H9 (cell line): ENCODE data around the gene TANGO6. TPM values are rescaled to one million over a fixed set of nuclear protein-coding genes. Genes with fewer than 3 reads are reported as not detected.

Source experiments
- DNase-seq: peaks from one replicate; pipeline ENCODE4 v3.0.0-alpha.2; 2017
- H2AFZ ChIP-seq: one replicate; pipeline ENCODE4 v1.6.1; 2013; ENCODE audit warnings: mild to moderate bottlenecking, low read length, control low read depth, moderate library complexity
- H2AK5ac ChIP-seq: 2 replicates; pipeline ENCODE4 v1.6.1; 2013; ENCODE audit warnings: low read length, control low read depth, mixed read lengths; ENCODE audit not compliant: insufficient read length
- H2BK120ac ChIP-seq: one replicate; pipeline ENCODE4 v1.6.1; 2013; ENCODE audit warnings: low read depth, mild to moderate bottlenecking, low read length, control low read depth, inconsistent platforms; ENCODE audit not compliant: poor library complexity, severe bottlenecking
- H2BK12ac ChIP-seq: 2 replicates; pipeline ENCODE4 v1.6.1; 2013; ENCODE audit warnings: low read length, control low read depth, mixed read lengths, low read depth; ENCODE audit not compliant: insufficient read length
- H2BK15ac ChIP-seq: 2 replicates; pipeline ENCODE4 v1.6.1; 2013; ENCODE audit warnings: low read depth, low read length, control low read depth
- H2BK20ac ChIP-seq: one replicate; pipeline ENCODE4 v1.6.1; 2013; ENCODE audit warnings: low read depth, mild to moderate bottlenecking, low read length, control low read depth, inconsistent platforms; ENCODE audit not compliant: poor library complexity, severe bottlenecking
- H2BK5ac ChIP-seq: 2 replicates; pipeline ENCODE4 v1.6.1; 2013; ENCODE audit warnings: low read length, control low read depth, mixed read lengths; ENCODE audit not compliant: insufficient read length
- H3K14ac ChIP-seq: 2 replicates; pipeline ENCODE4 v1.6.1; 2013; ENCODE audit warnings: low read length, control low read depth; ENCODE audit not compliant: insufficient read depth
- H3K18ac ChIP-seq: 2 replicates; pipeline ENCODE4 v1.6.1; 2013; ENCODE audit warnings: low read depth, mild to moderate bottlenecking, mixed read lengths, low read length, control low read depth; ENCODE audit not compliant: insufficient read length
- H3K23ac ChIP-seq: 2 replicates; pipeline ENCODE4 v1.6.1; 2013; ENCODE audit warnings: low read length, control low read depth, mixed read lengths, low read depth; ENCODE audit not compliant: insufficient read length
- H3K23me2 ChIP-seq: 2 replicates; pipeline ENCODE4 v1.6.1; 2013; ENCODE audit warnings: low read depth, mild to moderate bottlenecking, mixed read lengths, low read length, control low read depth; ENCODE audit not compliant: insufficient read length, poor library complexity, severe bottlenecking
- H3K27ac ChIP-seq: 2 replicates; pipeline ENCODE4 v1.5.1; 2013; ENCODE audit warnings: low read length, control low read depth, mixed read lengths, low read depth; ENCODE audit not compliant: insufficient read length
- H3K27me3 ChIP-seq: 2 replicates; pipeline ENCODE4 v1.6.1; 2013; ENCODE audit warnings: low read length, control low read depth, inconsistent platforms; ENCODE audit not compliant: insufficient read depth
- H3K4ac ChIP-seq: 2 replicates; pipeline ENCODE4 v1.6.1; 2013; ENCODE audit warnings: low read depth, mild to moderate bottlenecking, control low read depth, inconsistent platforms, low read length, moderate library complexity
- H3K4me1 ChIP-seq: 2 replicates; pipeline ENCODE4 v1.6.1; 2013; ENCODE audit warnings: low read length, control low read depth, inconsistent platforms; ENCODE audit not compliant: insufficient read depth
- H3K4me2 ChIP-seq: 2 replicates; pipeline ENCODE4 v1.6.1; 2013; ENCODE audit warnings: low read length, control low read depth, mixed read lengths; ENCODE audit not compliant: insufficient read length, insufficient read depth
- H3K56ac ChIP-seq: 2 replicates; pipeline ENCODE4 v1.6.1; 2013; ENCODE audit warnings: low read depth, mild to moderate bottlenecking, mixed read lengths, low read length, control low read depth; ENCODE audit not compliant: insufficient read length
- H3K79me1 ChIP-seq: 2 replicates; pipeline ENCODE4 v1.6.1; 2013; ENCODE audit warnings: low read depth, mild to moderate bottlenecking, moderate library complexity, low read length, control low read depth, inconsistent platforms; ENCODE audit not compliant: insufficient read depth, poor library complexity, severe bottlenecking
- H3K79me2 ChIP-seq: 2 replicates; pipeline ENCODE4 v1.6.1; 2013; ENCODE audit warnings: low read length, control low read depth, inconsistent platforms; ENCODE audit not compliant: insufficient read depth
- H3K9ac ChIP-seq: 2 replicates; pipeline ENCODE4 v1.6.1; 2013; ENCODE audit warnings: low read length, control low read depth, mixed read lengths; ENCODE audit not compliant: insufficient read length; ENCODE audit errors: extremely low read depth
- H3K9me3 ChIP-seq: one replicate; pipeline ENCODE4 v1.6.1; 2013; ENCODE audit warnings: low read depth, low read length, inconsistent platforms; ENCODE audit not compliant: control insufficient read depth
- H3T11ph ChIP-seq: one replicate; pipeline ENCODE4 v1.6.1; 2013; ENCODE audit warnings: mild to moderate bottlenecking, low read length, control low read depth, inconsistent platforms
- H4K20me1 ChIP-seq: one replicate; pipeline ENCODE4 v1.6.1; 2013; ENCODE audit not compliant: control insufficient read depth, insufficient read length, insufficient read depth
- H4K5ac ChIP-seq: 2 replicates; pipeline ENCODE4 v1.6.1; 2013; ENCODE audit warnings: low read depth, mild to moderate bottlenecking, mixed read lengths, low read length, control low read depth; ENCODE audit not compliant: insufficient read length
- H4K8ac ChIP-seq: replicated peaks from 2 replicates; pipeline ENCODE4 v1.6.1; 2013; ENCODE audit warnings: low read length, control low read depth, mixed read lengths, low read depth; ENCODE audit not compliant: insufficient read length
- H4K91ac ChIP-seq: 2 replicates; pipeline ENCODE4 v1.6.1; 2013; ENCODE audit warnings: low read depth, mild to moderate bottlenecking, moderate library complexity, mixed read lengths, low read length, control low read depth; ENCODE audit not compliant: insufficient read length
- H3K27ac Mint-ChIP-seq, 3 experiments: 2 replicates in 2 of 3; 3 replicates in 1 of 3; pipeline ENCODE4 v1.8.0; 2020 to 2021; ENCODE audit warnings: mixed read lengths in 3 of 3, mild to moderate bottlenecking in 1 of 3, moderate library complexity in 1 of 3
- H3K27me3 Mint-ChIP-seq: 2 replicates; pipeline ENCODE4 v1.8.0; 2021; ENCODE audit warnings: low read depth, mild to moderate bottlenecking, moderate library complexity, mixed read lengths
- H3K36me3 Mint-ChIP-seq, 3 experiments: 2 replicates in 2 of 3; 3 replicates in 1 of 3; pipeline ENCODE4 v1.8.0; 2020 to 2021; ENCODE audit warnings: low read depth in 3 of 3, mixed read lengths in 3 of 3; ENCODE audit not compliant: insufficient read depth in 1 of 3
- H3K4me1 Mint-ChIP-seq, 2 experiments: 2 replicates each; pipeline ENCODE4 v1.8.0; 2020; ENCODE audit warnings: mixed read lengths in 2 of 2
- H3K4me3 Mint-ChIP-seq, 2 experiments: 2 replicates in 1 of 2; 3 replicates in 1 of 2; pipeline ENCODE4 v1.8.0; 2020 to 2021; ENCODE audit warnings: mild to moderate bottlenecking in 2 of 2, mixed read lengths in 2 of 2, moderate library complexity in 1 of 2
- H3K9me3 Mint-ChIP-seq, 2 experiments: 2 replicates in 1 of 2; 3 replicates in 1 of 2; pipeline ENCODE4 v1.8.0; 2020; ENCODE audit warnings: mild to moderate bottlenecking in 2 of 2, mixed read lengths in 2 of 2, moderate library complexity in 1 of 2
- CTCF ChIP-seq: fragments of 200-600 bp; sonication (generic); conservative IDR thresholded peaks from 3 replicates; pipeline ENCODE4 v1.8.0; 2021; ENCODE audit warnings: antibody characterized with exemption, mild to moderate bottlenecking
- total RNA-seq: library from RNA; stranded (reverse); gene quantifications from 2 replicates; pipeline ENCODE4 v1.2.1, GENCODE V29; 2021

TANGO6 gene
- total RNA-seq, 1 experiment from 2014 or later = 12.0 TPM

DNA sequence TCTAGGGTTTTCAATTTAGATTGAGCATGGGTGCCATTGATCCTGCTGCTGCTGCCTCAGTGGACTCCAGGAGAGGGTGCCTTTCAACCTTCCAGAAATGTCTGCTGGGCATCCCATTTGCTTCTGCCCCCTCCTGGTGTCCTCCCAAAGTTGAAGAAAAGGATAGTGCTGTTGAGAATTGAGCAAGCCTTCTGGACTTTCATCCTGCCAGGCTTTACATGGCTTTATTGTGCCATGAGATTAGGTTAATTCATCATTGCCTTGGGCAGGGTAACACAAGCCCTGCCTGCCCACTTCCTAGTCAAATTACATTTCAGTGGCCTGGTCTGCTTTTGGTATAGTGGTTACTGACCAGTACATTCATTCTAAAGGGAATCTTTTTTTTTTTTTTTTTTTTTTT is 17.9 kb upstream of the TANGO6 start:
- no peak overlapping the region for H2BK120ac ChIP-seq
- no peaks in the 10 kb centered on the region for H3K9me3 Mint-ChIP-seq
- H3K79me2 ChIP-seq = no peaks in the 10 kb centered on the region
- H3T11ph ChIP-seq = no peak overlapping the region
- H2AK5ac ChIP-seq = no peak overlapping the region
- H4K91ac ChIP-seq = no peak overlapping the region
- H2AFZ ChIP-seq = no peak overlapping the region
- no peak overlapping the region for H3K23ac ChIP-seq
- H3K4ac ChIP-seq = no peak overlapping the region
- no peak overlapping the region for H4K5ac ChIP-seq
- H3K79me1 ChIP-seq = no peaks in the 10 kb centered on the region
- no peak overlapping the region for H3K27ac ChIP-seq
- no peak overlapping the region for H3K14ac ChIP-seq
- no peaks in the 10 kb centered on the region for H3K27me3 Mint-ChIP-seq
- H3K56ac ChIP-seq = no peak overlapping the region
- no peaks in the 10 kb centered on the region for H3K9me3 ChIP-seq
- no peak overlapping the region for H4K8ac ChIP-seq
- H3K4me1 Mint-ChIP-seq = peaks cover 4 to 7% of the 10 kb centered on the region in 2 experiments
- no peaks in the 10 kb centered on the region for H4K20me1 ChIP-seq
- H2BK5ac ChIP-seq = no peak overlapping the region
- H3K18ac ChIP-seq = no peak overlapping the region
- peak; percentile 35; the same call in 1 of the 3 replicates for TF ChIP-seq CTCF
- no peaks in the 10 kb centered on the region; the same call in 1 of the 2 replicates for H3K4me1 ChIP-seq
- no peak for DNase-seq
- H3K27ac Mint-ChIP-seq = no peak overlapping the region
- peaks cover 64 to 84% (median 78%) of the 10 kb centered on the region in 3 experiments for H3K36me3 Mint-ChIP-seq
- no peak overlapping the region for H3K4me2 ChIP-seq
- H3K4me3 Mint-ChIP-seq = no peak overlapping the region
- H3K23me2 ChIP-seq = no peaks in the 10 kb centered on the region
- no peak overlapping the region for H2BK12ac ChIP-seq
- H3K9ac ChIP-seq = no peak overlapping the region
- no peaks in the 10 kb centered on the region for H3K27me3 ChIP-seq
- H2BK15ac ChIP-seq = no peak overlapping the region
- no peak overlapping the region for H2BK20ac ChIP-seq
